SIG-M5 treated with dmso at 0.1 percent for 504 hours (cell line): ENCODE data around the gene COPS7A.

Experiments
- DNase-seq: peaks from one replicate; lab custom pipeline; 2025; ENCODE audit not compliant: unreplicated experiment; lab: John Stamatoyannopoulos, UW

COPS7A gene

DNA sequence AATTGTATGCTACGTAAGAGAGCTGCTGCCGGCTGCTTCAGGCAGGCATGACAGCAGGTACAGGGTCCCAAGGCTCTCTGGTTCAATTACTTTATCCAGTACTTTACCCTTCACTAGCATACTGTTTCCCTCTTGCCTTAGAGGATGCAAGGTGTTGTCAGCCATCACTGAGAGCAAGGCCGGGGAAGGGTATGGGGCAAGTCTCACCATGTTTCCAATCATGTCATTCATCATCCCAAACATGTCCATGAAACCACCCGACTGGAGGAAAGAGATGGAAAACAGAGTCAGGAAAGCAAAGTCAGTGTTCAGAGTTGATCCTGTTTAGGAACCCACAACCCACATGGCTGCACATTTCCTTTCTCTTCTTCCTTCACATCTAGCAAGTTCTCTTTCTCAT lies 26.7 kb downstream of the COPS7A start:
- no peak for DNase-seq

DNA sequence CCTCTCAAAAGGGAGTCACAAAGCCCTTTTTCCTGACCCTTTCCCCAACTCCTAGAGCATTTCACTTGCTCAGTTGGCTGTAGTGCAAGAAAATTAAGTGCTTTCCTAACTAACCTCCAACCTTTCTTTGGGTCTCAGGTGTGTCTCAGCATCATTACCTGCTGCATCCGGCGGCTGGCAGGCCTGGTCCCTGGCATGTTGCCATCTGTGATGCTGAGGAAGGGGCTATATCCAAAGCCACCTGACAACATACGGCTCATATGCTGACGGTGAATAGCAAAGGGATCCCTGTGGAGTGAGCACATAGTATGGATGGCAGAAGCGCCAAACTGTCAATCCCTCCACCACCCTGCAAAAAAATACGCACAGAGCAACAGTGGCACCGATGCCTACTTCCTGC lies 27.9 kb downstream of the COPS7A start:
- no peak for DNase-seq

DNA sequence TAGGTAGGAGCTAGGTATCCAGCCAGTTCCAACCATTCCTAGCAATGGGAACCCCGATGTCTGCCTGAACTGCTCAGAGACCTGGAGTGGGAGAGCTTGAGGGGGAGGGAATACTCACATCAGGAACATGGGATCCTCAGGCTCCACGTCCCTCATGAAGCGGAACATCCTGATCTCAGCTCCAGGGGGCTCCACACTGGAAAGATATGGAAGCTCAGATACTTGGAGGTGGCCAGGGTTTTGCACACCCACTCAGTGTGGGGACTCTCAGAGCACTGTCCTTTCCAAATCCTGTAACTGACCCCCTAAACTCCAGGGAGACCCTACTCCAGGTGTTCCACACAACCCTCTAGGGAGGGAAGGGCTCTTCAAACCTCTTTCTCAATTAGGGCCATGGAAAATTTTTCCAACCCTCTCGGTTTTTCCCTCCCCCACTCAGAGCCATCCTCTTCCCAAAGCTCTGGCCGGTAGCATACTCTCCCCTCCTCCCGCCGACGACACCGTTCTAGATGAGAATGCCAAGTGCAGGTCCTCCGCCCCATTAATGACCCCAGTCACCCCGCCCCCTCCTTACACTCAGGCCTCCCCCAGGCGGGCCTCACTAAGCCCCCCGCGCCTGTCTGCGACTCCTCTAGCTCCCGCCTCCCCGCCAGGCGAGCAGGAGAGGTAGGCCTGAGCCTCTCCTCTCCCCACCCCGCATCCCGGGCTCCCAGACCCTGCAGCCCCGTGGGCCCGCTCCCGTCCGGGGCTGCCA lies 28.5 kb downstream of the COPS7A start:
- DNase-seq, result no peak

DNA sequence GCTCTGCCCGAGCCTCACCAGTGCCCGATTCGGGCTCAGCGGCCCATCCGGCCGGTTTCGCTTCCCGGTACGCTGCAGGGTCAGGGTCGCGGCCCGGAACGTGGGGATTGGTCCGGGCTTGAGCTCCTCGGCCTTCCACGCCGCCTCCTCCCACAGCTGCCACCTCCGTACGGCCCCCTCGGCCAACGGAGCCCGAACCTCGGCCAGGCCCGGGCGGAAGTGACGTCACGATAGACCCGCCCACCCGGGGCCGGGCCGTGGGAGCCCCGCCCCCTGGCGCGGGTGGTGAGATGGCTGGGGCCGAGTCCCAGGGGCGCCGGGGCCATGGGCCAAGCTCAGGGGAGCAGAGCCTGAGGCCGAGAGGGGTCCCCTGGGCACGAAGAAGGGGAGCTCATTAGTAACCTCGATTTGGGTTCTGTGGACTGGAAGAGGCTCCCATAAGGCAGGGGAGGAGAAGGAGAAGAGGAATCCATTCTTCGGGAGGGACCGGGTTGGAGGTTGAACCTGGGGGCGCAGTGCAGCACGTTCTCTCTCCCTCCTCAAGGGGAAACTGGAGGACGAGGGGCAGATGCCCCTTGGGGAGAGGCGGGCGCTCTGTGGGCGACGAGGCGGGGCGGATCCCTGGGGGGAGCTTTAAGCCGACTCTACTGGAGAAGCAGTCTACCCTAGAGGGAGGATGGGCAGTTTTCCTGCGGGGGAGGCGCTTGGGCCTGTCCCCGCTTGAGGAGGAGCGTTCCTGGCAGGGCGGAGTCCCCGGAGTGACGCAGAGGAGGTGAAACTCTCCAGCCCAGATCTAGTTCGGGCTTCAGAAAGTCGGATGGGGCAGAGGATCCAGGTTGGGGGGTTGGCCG lies 29.3 kb downstream of the COPS7A start, which contains the start of gene MLF2:
Gene MLF2 (minus strand): TSS at position 221 of the 851 bp plus-strand sequence. CDS start 807 bp downstream, outside the sequence.
- DNase-seq, result peak; percentile 99

DNA sequence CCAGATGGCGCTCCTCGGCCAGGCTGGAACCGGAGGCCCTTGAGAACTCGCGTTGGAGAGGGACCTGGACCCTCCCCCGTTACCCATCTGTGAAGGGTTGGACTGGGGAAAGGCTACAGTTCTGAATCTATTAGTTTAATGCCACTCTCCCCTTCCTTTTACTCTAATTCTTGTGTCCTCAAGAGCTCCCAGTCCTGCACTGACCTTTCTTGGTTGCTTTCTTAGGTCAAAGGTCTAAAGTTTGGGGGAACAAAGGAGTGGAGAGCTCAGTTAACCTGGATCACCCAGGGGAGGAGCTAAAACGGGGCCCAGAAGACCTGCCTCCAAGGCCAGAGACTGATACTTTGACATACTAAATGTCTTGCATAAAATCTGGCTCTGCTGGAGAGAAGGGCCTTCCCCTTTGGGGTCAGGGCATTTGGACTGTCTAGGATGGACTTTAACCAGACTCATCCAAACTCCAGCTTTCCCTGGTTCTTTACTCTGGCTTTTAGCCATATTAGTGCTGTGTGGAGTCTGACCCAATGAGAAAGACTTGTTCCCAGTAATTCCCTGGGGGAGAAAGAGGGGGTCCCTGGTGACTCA lies 30.0 kb downstream of the COPS7A start:
- DNase-seq, result no peak

DNA sequence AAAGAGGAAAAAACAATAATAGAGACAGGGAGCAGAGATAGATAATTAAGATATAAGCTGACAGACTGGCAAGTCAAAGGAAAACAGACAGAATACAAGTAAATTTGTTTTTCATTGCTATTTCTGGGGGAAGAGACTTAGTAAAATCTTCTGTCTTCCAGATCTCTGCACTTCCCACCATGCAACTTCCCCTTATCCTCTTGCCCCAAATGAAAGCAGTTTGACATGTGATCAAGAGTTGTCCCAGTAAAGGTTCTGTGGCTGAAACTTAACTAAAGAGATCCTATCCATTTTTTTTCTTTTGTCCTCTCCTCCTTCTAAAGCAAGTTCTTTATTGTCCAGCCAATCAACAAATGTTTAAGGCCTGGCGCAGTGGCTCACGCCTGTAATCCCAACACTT lies 30.6 kb downstream of the COPS7A start:
- no peak for DNase-seq

DNA sequence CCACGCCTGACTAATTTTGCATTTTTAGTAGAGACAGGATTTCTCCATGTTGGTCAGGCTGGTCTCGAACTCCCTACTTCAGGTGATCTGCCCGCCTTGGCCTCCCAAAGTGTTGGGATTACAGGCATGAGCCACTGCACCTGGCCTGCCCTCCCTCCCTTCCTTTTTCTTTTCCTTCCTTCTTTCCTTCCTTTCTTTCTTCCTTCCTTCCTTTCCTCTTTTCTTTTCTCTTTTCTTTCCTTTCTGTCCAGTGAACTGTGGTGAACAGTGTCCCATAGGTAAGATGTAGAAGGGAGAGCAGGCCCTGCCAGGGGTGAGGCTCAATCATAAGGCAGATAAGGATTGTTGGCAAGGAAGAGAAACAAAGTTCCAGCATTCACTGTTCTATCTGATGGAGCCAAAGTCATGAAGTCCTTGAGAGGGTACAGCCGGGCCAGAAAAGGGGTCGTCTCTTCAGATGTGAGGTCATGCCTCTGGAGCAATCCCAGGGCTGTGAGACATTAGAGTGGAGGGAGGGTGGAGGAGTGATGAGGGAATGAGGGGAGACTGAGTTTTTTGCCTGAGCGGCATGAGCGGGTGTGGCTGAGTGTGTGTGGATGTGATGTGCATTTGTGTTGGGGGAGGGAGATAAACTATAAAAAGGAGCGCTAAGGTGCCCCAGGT lies 33.3 kb downstream of the COPS7A start:
- DNase-seq, result no peak

DNA sequence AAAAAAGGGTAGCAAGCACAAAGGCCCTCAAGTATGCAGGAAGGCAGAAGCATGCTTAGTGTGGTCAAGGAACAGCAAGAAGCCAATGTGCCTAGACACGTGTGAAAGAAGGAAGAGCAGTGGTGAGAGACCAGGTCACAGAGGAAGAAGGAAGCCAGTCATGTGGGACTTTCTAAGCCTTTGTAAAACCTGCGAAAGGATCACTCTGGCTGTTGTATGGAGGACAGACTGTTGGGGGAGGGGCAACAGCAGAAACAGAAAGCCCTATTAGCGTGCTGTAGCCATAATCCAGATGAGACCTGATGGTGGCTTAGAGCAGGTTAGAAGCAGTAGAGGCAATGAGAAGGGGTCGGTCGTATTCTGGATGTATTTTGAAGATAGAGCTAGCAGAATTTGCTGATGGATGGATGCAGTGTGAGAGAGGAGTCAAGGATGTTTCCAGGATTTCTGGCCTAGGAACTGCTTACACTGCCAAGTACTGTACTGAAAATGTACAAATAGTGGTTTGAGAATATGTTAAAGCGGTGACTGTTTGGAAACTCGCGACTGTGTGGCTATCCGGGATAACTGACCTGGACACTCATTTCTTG lies 34.8 kb downstream of the COPS7A start:
- DNase-seq, result no peak

DNA sequence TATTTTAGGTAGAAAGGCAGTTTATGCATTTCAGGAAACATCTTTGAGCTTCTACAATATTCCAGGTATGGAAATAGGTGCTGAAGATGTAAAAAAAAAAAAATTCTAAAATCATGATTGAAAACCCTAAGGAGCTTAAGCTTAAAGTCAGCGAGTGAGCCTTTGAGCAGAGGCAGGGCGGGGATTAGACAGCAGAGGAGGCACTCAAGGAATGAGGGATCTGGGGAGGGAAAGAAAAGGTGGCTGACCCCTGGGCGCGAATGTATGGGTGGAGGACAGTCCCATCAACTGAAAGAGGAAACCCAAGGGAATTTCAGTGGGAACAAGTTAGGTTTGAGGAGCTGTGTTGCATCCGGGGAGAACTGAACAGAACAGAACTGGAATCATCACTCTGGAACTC lies 35.9 kb downstream of the COPS7A start:
- DNase-seq, result no peak

DNA sequence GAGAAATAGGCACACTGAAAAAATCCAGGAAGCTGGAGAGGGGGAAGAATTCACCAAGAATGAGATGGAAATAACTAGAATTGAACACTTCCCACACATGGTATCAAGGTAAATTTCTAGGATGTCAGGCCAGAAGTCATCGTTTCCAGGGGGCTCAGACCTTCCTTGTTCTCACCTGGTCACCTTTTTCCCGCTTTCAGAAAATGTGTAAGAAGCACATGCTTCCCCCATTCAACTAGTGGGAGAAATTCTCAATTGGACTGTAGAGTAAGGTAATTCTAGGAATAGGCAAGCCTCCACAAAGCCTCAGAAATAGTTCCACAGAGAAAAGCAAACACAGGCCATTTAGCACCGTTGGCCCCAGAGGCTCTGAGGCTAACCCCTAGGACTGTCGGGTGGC lies 39.5 kb downstream of the COPS7A start:
- no peak for DNase-seq

DNA sequence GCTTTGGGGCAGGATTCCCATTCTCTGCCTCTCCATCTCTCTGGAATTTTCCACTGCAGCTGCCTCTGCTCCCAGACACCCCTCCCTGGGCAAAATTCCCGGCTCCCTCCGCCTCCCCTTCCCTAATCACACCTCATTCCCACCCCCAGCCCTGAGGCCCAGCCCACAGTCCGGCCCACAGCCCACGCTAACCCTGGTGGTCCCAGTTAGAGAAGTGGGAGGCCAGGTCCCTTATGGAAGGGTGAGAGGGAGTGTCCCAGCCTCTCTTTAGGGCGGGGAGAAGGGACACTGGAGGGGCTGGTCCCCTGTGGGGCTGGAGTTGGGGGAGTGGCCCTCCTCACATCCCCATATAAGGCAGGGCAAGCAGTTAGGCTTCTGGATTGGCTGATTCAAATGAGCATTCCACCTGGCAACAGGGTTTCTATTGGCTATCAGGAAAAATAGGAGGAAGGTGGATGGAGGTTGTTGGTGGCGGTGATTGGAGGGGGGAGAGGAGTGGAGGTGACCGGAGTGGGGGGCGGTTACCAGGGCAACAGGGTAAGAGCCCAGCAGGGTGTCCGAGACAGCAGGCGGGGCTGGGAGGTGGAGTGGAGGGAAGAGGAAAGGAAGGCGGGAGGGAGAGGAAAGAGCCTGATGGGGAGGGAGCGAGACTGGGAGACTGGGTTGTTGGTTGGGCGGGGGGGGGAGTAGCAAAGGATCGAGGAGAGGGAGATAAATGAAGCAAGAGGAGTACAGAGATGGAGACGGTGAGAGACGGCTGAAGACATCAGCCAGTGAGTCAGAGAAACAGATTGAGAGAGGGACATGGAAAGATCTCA lies 40.4 kb downstream of the COPS7A start:
- peak; percentile 99 for DNase-seq

DNA sequence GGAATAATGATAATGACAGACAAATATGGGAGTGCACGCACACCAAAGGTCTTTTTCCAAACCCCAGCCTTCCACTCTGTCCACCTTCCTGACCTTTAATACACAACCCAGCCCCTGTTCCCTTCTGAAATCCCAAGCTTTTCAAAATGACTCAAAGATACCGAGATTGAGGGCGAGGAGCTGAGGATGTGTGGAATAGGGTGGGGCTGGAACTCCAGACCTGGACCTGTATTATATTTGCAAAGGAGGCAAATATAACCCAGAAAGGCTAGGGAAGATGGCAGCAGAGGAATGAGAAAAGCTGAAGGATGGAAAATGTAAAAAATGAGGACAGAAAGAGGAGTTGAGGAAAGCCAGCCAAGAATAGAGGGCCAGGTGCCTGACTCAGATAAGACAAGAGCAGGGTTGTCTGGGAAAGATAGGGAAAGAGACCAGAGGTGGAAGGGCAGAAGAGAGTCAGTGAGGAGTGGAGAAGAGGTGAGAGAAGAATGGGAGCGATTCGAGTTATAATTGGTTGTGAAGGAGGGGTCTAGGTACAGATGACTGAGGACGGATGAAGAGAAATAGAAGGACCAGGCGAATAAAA lies 41.3 kb downstream of the COPS7A start:
- no peak for DNase-seq

DNA sequence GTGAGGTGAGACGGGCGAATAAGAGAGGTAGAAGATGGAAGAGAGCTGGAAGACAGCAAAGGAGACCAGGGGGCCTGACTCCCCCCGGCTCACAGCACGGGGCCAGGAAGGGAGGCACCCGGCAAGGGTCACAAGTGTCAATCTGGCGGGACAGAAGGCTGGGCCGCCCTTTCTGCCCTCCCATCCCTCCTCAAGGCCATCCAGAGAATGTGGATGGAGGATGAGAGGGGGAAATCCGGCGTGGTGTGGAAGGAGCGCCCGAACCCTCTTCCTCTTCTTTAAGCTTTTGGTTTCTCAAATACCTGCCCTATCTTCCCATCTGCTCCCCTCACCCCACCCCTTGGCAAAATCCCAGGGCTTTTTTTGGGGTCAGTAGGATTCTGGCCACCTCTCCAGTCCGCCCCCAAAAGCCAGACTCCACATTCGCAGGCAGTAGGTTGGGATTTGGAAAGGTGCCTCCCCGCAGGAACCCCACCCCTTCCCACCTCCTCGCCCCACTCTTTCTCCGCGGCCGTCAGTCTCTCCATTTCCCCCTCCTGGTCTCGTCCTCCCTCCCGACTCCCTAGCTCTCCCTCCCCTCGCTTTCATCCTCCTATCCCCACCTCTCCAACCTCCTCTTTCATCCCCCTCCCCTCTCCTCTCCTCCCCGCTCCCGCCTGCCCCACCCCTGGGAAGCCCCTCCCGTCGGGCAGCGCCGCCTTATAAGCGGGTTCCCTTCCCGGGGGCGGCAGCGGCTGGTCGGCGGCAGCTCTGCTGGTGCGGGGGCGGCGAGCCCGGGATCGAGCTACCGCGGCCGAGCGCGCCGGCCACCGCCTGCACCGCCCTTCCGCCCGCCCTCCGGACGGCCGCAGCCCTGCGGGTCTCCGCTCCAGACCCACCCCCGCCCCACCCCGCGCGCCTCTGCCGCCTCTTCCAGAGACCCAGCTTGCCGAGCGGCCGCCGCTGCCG lies 42.1 kb downstream of the COPS7A start, which contains the start of gene PTMS:
Gene PTMS (plus strand): TSS at position 730 of the 948 bp plus-strand sequence. CDS start 343 bp downstream, outside the sequence.
- peak; percentile 39 for DNase-seq

DNA sequence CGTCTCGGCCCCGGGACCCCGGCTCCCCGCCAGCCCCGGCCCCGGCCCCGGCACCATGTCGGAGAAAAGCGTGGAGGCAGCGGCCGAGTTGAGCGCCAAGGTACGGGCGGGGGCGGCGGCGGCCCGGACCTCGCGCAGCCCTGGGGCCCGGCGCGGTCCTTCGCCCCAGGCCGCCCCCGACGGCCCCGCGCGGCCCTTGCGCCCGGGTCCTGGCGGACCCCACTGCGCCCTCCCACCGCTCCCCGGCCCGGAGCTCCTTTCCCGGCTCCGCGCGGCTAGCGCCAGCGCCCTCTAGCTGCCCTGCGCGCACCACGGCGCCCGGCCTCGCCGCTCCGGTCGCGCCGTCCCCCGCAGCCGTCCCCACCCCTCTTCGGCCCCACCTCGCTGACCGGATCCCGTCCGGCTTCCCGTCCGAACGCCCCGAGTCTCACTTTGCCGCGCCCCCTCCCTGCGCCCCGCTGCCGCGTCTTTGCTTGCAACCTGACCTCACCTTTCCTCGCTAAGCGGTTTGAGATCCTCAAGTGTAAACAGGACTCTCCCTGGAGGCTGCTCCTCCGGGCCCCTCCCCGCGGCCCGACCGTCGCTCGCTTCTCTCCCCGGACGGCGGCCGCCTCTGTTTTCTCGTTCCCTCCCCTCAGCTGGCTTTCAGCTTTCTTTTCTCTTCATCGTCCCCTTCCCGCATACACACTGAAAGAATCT lies 43.0 kb downstream of the COPS7A start:
- DNase-seq, result peak; percentile 67

DNA sequence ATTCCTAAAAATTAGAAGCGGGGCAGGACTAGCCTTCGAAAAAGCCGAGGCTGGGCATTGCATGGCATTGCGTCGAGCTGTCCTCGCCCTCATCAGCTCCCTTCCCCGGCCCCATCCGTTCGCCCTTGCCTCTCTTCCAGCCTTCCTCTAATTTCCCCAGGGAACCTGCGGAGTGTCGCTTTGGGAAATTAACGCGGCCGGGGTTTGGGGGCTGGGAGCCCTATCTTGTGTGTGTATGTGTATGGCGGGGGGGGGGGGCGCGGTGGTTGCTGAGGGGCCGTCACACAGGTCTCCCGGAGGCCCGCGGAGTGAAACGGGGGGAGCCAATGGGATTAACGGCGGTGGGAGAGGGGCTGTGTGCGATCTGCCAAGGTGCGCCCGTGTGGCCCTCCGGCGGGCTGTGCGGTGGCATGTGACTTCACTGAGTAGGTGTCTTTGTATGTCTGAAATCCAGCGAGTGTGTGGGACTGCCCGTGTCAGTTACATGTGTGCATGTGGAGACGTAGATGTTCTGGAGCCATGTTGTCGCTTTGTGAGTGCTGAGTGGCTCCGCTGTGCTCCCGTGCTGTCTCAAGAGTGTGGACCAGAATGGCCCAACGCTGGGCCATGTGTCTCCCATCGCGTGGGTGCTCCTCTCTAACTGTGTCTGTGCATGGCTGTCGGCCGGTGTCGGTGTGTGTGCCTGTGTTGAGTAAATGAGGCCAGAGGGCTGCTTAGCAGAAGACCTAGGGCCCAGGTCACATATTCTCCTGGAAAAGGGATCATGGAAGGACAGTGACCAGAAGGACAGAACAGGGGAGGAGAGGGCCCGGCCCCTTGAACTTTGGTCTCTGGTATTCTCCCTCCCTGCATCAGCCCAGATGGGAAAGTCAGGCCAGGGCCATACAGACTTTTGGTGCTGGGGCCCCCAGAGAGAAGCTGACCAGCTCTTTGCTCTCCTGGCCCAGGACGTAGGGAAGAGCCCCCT lies 43.8 kb downstream of the COPS7A start:
- no peak for DNase-seq

DNA sequence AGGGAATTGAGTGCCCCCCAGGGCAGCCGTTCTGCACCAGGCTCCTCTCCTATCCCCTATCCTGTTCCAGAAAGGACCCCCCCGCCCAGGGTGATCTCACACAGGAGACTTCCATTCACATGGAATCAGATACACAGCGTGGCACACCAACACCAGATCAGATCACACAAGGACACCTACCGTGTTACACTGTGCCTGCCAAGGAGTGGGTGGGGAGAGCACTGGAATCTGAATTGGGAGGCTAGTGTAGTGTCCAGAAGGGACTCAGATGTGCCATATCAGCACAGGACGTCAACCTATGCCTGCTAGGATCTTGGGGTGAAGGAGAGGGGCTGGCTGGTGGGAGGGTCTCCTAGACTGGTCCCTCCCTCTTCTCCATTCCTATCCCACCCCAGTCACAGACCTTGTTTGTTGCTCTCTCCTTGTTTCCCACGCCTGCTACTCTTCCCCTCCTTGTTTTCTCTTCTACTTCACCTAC lies 44.6 kb downstream of the COPS7A start:
- DNase-seq, result no peak

DNA sequence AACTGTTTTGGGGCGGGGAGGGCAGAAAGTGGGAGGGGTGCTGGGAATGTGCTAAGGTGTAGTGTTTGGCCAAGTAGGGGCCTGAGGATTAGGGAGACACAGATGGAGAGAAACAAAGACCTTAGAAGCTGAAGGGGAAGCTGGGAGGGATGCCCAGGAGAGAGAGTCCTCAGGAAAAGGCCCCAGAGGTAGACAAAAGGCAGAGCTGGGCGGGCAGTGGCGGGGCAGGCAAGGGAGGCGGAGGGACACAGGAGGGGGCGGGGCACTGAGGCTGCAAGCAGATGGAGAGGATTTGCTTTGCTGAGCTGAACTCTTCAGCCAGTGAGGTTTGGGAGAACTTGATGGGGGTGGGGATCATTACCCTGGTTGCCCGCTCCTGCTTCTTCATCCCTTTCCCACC lies 45.1 kb downstream of the COPS7A start:
- no peak for DNase-seq
